GM12878 (cell line): Measurements from ENCODE around the gene CLIC5. TPM values are rescaled to one million over a fixed set of nuclear protein-coding genes. Genes with fewer than 3 reads are reported as not detected.

Source experiments
- ATAC-seq: fragments of 200-7000 bp; cut with Tn5 transposase; 3 replicates; pipeline ENCODE4 v1.9.1; 2020; ENCODE audit warnings: mild to moderate bottlenecking, moderate library complexity
- BruUV-seq: library from RNA; stranded (reverse); fragments of 400-500 nt; replicated peaks from 2 replicates; lab custom pipeline; 2021; lab: Mats Ljungman, UMichigan
- CTCF ChIA-PET: fragments of 300-600 bp; sonication (Branson Sonifier 250); formaldehyde crosslinking; extraction: SDS; loops from one replicate; lab custom pipeline; 2021; ENCODE audit warnings: inconsistent platforms; lab: Yijun Ruan, JAX
- POLR2A ChIA-PET: fragments of 350-600 bp; formaldehyde crosslinking; extraction: SDS; loops from one replicate; lab custom pipeline; 2021; ENCODE audit warnings: inconsistent platforms; lab: Charles Lee
- RAD21 ChIA-PET: fragments of 300-600 bp; sonication (Branson Sonifier 250); formaldehyde crosslinking; loops from one replicate; lab custom pipeline; 2023; ENCODE audit warnings: antibody characterized with exemption; ENCODE audit not compliant: unreplicated experiment; lab: Charles Lee
- SMC1A ChIA-PET: fragments of 300-600 bp; sonication (Branson Sonifier 250); formaldehyde crosslinking; loops from one replicate; lab custom pipeline; 2023; ENCODE audit not compliant: unreplicated experiment, uncharacterized antibody; lab: Charles Lee
- DNase-seq: peaks from one replicate; pipeline ENCODE4 v3.0.0-alpha.2; 2011; ENCODE audit warnings: low read depth, low spot score
- FAIRE-seq: peaks from 3 replicates; lab custom pipeline; 2011; peaks lifted over from hg19 to GRCh38; lab: Jason Lieb, UNC
- H2AFZ ChIP-seq: 2 replicates; pipeline ENCODE4 v1.6.0; 2011; ENCODE audit warnings: low read depth, low read length, control low read depth; ENCODE audit not compliant: control insufficient read depth
- H3K27ac ChIP-seq: 2 replicates; pipeline ENCODE4 v1.5.1; 2011; ENCODE audit warnings: control low read depth; ENCODE audit not compliant: control insufficient read depth, insufficient read depth
- H3K27me3 ChIP-seq, 2 experiments: replicated peaks in 1 of 2; 2 replicates each; pipeline versions ENCODE4 v1.6.0 to v1.6.1; 2011; ENCODE audit warnings: low read length in 1 of 2; ENCODE audit not compliant: control insufficient read depth in 2 of 2, insufficient read depth in 2 of 2
- H3K36me3 ChIP-seq, 2 experiments: 2 replicates each; pipeline ENCODE4 v1.5.1; 2011; ENCODE audit warnings: low read length in 1 of 2; ENCODE audit not compliant: control insufficient read depth in 2 of 2, insufficient read depth in 2 of 2
- H3K4me1 ChIP-seq: 2 replicates; pipeline ENCODE4 v1.6.1; 2011; ENCODE audit warnings: mild to moderate bottlenecking, low read length, moderate library complexity, mixed read lengths; ENCODE audit not compliant: control insufficient read depth, insufficient read depth
- H3K4me2 ChIP-seq: 2 replicates; pipeline ENCODE4 v1.6.0; 2011; ENCODE audit warnings: control low read depth; ENCODE audit not compliant: control insufficient read depth, insufficient read depth
- H3K4me3 ChIP-seq: fragments of 200-600 bp; sonication (generic); 2 replicates; pipeline ENCODE4 v1.5.1; 2016
- H3K79me2 ChIP-seq: 2 replicates; pipeline ENCODE4 v1.6.0; 2011; ENCODE audit warnings: low read length; ENCODE audit not compliant: control insufficient read depth, insufficient read depth
- H3K9ac ChIP-seq: 2 replicates; pipeline ENCODE4 v1.8.0; 2011; ENCODE audit warnings: low read length, control low read depth, mixed read lengths; ENCODE audit not compliant: control insufficient read depth, insufficient read depth
- H3K9me3 ChIP-seq: replicated peaks from 3 replicates; pipeline ENCODE4 v1.5.1; 2011; ENCODE audit warnings: mild to moderate bottlenecking, low read length; ENCODE audit not compliant: control insufficient read depth, insufficient read depth
- H4K20me1 ChIP-seq: 2 replicates; pipeline ENCODE4 v1.6.0; 2011; ENCODE audit not compliant: control insufficient read depth, insufficient read depth
- ATF3 ChIP-seq: IDR thresholded peaks from 2 replicates; pipeline ENCODE4 v1.6.1; 2011; ENCODE audit warnings: low read depth, mild to moderate bottlenecking, low read length, moderate library complexity, borderline replicate concordance; ENCODE audit errors: extremely low read depth
- CHD4 ChIP-seq: fragments of 200-600 bp; sonication (generic); IDR thresholded peaks from 2 replicates; pipeline ENCODE4 v1.6.1; 2016; ENCODE audit warnings: mild to moderate bottlenecking
- CREM ChIP-seq: IDR thresholded peaks from 2 replicates; pipeline ENCODE4 v1.6.1; 2014; ENCODE audit warnings: antibody characterized with exemption, low read depth
- CUX1 ChIP-seq: IDR thresholded peaks from 2 replicates; pipeline ENCODE4 v1.6.1; 2012; ENCODE audit warnings: improper control_type of control experiment, low read depth, low read length; ENCODE audit not compliant: insufficient replicate concordance
- EZH2 ChIP-seq: IDR thresholded peaks from 2 replicates; pipeline ENCODE4 v1.6.1; 2012; ENCODE audit warnings: low read depth, mild to moderate bottlenecking, control low read depth, inconsistent platforms, low read length, borderline replicate concordance; ENCODE audit not compliant: control insufficient read depth
- MXI1 ChIP-seq: fragments of 150-350 bp; IDR thresholded peaks from 2 replicates; pipeline ENCODE4 v1.6.1; 2011; ENCODE audit warnings: low read depth, mild to moderate bottlenecking, inconsistent platforms, low read length, improper control_type of control experiment
- RAD21 ChIP-seq: IDR thresholded peaks from 2 replicates; pipeline ENCODE4 v1.6.1; 2011; ENCODE audit warnings: mild to moderate bottlenecking, low read depth, low read length, moderate library complexity; ENCODE audit not compliant: insufficient read depth
- SIX5 ChIP-seq: IDR thresholded peaks from 2 replicates; pipeline ENCODE4 v1.6.1; 2011; ENCODE audit warnings: mild to moderate bottlenecking, low read depth, low read length, moderate library complexity; ENCODE audit not compliant: severe bottlenecking
- SMAD5 ChIP-seq: IDR thresholded peaks from 2 replicates; pipeline ENCODE4 v1.6.1; 2016; ENCODE audit warnings: antibody characterized with exemption, low read depth
- SPI1 ChIP-seq: IDR thresholded peaks from 2 replicates; pipeline ENCODE4 v1.6.1; 2011; ENCODE audit warnings: low read depth, mild to moderate bottlenecking, low read length, moderate library complexity, borderline replicate concordance; ENCODE audit not compliant: insufficient read depth
- WRNIP1 ChIP-seq: IDR thresholded peaks from 2 replicates; pipeline ENCODE4 v1.6.1; 2011; ENCODE audit warnings: low read depth, low read length, improper control_type of control experiment, borderline replicate concordance
- YY1 ChIP-seq: IDR thresholded peaks from 2 replicates; pipeline ENCODE4 v1.6.1; 2011; ENCODE audit warnings: low read depth, mild to moderate bottlenecking, low read length
- WGBS: methylation state at CpG from one replicate; pipeline ENCODE4 v1.1.6; 2016; ENCODE audit warnings: low lambda C conversion rate; ENCODE audit not compliant: insufficient replicate concordance, insufficient coverage; ENCODE audit errors: missing lambda C conversion rate; 5-methylcytosine and 5-hydroxymethylcytosine counted together
- in situ Hi-C: fragments of 300-500 bp; cut with MboI; formaldehyde crosslinking; loops from 9 replicates; pipeline ENCODE4 v1.14.3; 2018; ENCODE audit warnings: mixed read lengths
- intact Hi-C: fragments of 100-400 bp; cut with micrococcal nuclease; formaldehyde crosslinking; loops from one replicate; pipeline ENCODE4 v1.14.2; 2022; ENCODE audit not compliant: unreplicated experiment
- polyA plus RNA-seq, 11 experiments: library from polyadenylated mRNA; depleted of rRNA in 4 of 11; unstranded in 6 of 11; stranded (reverse) in 5 of 11; fragments of >200 nt; fragmentation: Nextera tagmentation in 4 of 11; fragmentation: Illumina TruSeq in 1 of 11; extraction: Ambion mirVana in 4 of 11; extraction: Trizol in 1 of 11; gene quantifications; 1 replicate in 1 of 11; 2 replicates in 10 of 11; pipeline versions ENCODE4 v1.2.1 to v1.2.3, GENCODE V29; 2011 to 2016; ENCODE audit warnings: inconsistent platforms in 2 of 11, missing spikeins in 2 of 11, low read depth in 1 of 11
- total RNA-seq, 4 experiments: library from RNA; depleted of rRNA in 3 of 4; stranded (reverse); fragments of >200 nt in 3 of 4; fragmentation: Illumina TruSeq in 1 of 4; extraction: Trizol in 1 of 4; gene quantifications; 2 replicates each; pipeline versions ENCODE4 v1.2.1 to v1.2.3, GENCODE V29; 2013 to 2021
- TF ChIP-seq, protein P1 (sequence below): fragments of 450-650 bp; formaldehyde crosslinking; IDR thresholded peaks from 2 replicates; pipeline ENCODE4 v1.4.0; 2022; ENCODE audit warnings: mild to moderate bottlenecking, moderate library complexity

Gene CLIC5
- total and polyA plus RNA-seq, 10 of the 15 experiments (the other 5 are each of a cell fraction or from before 2014, with no cell fraction given), result 0.01 to 0.08 (median 0.02) TPM; not detected in 7

- TF ChIP-seq CUX1 (no peak), SPI1 (no peak), YY1 (no peak)
Observed at GRCh38 chr6:45916692-45917091, 99.0 kb downstream of the CLIC5 start (continued).

- WGBS, result 31% methylated on average over 3 of the region's 3 CpGs
- no peak overlapping the region for H3K4me3 ChIP-seq
- SMC1A ChIA-PET, result interaction anchor here (1.3 to 1.9 kb wide), 2 partner anchors 8 to 11 kb away, joined by 3 to 8 read pairs; no protein-coding TSS in a partner anchor
- no peak overlapping the region for H3K4me2 ChIP-seq
- H3K27ac ChIP-seq, result no peak overlapping the region
- DNase-seq (no peak), FAIRE-seq (no peak), ATAC-seq (no peak)
- BruUV-seq, result no TSS peak
- RAD21 ChIA-PET, result no interaction called here
- POLR2A ChIA-PET, result no interaction called here
- H2AFZ ChIP-seq, result no peak overlapping the region
- no peaks in the 10 kb centered on the region for H3K79me2 ChIP-seq
- peaks cover 5% of the 10 kb centered on the region; the same call in 1 of the 2 replicates for H3K4me1 ChIP-seq
- H3K27me3 ChIP-seq, result no peaks in the 10 kb centered on the region; a peak in 2 of 4 replicates
- CTCF ChIA-PET, result no interaction called here
- intact Hi-C loops, result no loop called here
- no peak overlapping the region for H3K9ac ChIP-seq
- H3K36me3 ChIP-seq, result no peaks in the 10 kb centered on the region
- H3K9me3 ChIP-seq, result no peaks in the 10 kb centered on the region
- in situ Hi-C loops, result no loop called here
- no peaks in the 10 kb centered on the region for H4K20me1 ChIP-seq
- TF ChIP-seq EZH2 (no peak), MXI1 (no peak), SIX5 (no peak), CREM (no peak), ATF3 (no peak), RAD21 (no peak), SMAD5 (no peak), WRNIP1 (no peak), CHD4 (no peak)
- TF ChIP-seq, protein P1, sequence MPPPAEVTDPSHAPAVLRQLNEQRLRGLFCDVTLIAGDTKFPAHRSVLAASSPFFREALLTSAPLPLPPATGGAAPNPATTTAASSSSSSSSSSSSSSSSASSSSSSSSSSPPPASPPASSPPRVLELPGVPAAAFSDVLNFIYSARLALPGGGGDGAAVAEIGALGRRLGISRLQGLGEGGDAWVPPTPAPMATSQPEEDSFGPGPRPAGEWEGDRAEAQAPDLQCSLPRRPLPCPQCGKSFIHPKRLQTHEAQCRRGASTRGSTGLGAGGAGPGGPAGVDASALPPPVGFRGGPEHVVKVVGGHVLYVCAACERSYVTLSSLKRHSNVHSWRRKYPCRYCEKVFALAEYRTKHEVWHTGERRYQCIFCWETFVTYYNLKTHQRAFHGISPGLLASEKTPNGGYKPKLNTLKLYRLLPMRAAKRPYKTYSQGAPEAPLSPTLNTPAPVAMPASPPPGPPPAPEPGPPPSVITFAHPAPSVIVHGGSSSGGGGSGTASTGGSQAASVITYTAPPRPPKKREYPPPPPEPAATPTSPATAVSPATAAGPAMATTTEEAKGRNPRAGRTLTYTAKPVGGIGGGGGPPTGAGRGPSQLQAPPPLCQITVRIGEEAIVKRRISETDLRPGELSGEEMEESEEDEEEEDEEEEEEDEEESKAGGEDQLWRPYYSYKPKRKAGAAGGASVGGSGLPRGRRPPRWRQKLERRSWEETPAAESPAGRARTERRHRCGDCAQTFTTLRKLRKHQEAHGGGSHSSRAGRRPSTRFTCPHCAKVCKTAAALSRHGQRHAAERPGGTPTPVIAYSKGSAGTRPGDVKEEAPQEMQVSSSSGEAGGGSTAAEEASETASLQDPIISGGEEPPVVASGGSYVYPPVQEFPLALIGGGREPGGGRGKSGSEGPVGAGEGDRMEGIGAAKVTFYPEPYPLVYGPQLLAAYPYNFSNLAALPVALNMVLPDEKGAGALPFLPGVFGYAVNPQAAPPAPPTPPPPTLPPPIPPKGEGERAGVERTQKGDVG (CRISPR knock-in tag), result no peak
Observed at GRCh38 chr6:45915780-45916468, 99.7 kb downstream of the CLIC5 start.
